HepG2 (cell line): ENCODE measurements around the gene TLCD3B. TPM values are rescaled to one million over a fixed set of nuclear protein-coding genes. Genes with fewer than 3 reads are reported as not detected.

Source experiments
- AHR ChIP-seq: IDR thresholded peaks from 2 replicates; pipeline ENCODE4 v1.6.1; 2018; ENCODE audit warnings: missing genetic modification reagents, missing compliant biosample characterization
- KLF15 ChIP-seq: sonication (generic); formaldehyde crosslinking; IDR thresholded peaks from 2 replicates; pipeline ENCODE4 v1.8.1; 2023; ENCODE audit warnings: borderline replicate concordance, mild to moderate bottlenecking, inconsistent platforms, missing genetic modification reagents, mixed read lengths
- MLLT10 ChIP-seq: sonication (generic); formaldehyde crosslinking; IDR thresholded peaks from 2 replicates; pipeline ENCODE4 v1.4.0; 2020; ENCODE audit warnings: missing genetic modification reagents
- NCOR1 ChIP-seq: fragments of 200-600 bp; sonication (generic); IDR thresholded peaks from 2 replicates; pipeline ENCODE4 v1.7.0; 2017; ENCODE audit warnings: antibody characterized with exemption, low read length, borderline replicate concordance
- NR2F1 ChIP-seq, 2 experiments: fragments of 450-650 bp in 1 of 2; formaldehyde crosslinking in 1 of 2; IDR thresholded peaks; 2 replicates each; pipeline versions ENCODE4 v1.5.0 to v1.6.1; 2016 to 2020; ENCODE audit warnings: mild to moderate bottlenecking in 1 of 2, missing compliant biosample characterization in 1 of 2, missing genetic modification reagents in 1 of 2, moderate library complexity in 1 of 2
- PHF5A ChIP-seq: IDR thresholded peaks from one replicate; pipeline ENCODE4 v1.6.1; 2018; ENCODE audit warnings: low read depth, missing genetic modification reagents; ENCODE audit not compliant: unreplicated experiment
- POLR2A ChIP-seq, 2 experiments: IDR thresholded peaks; 2 replicates each; pipeline ENCODE4 v1.6.1; 2011; ENCODE audit warnings: low read depth in 2 of 2, low read length in 2 of 2, mild to moderate bottlenecking in 1 of 2, moderate library complexity in 1 of 2; ENCODE audit not compliant: insufficient read depth in 1 of 2
- RORA ChIP-seq: sonication (generic); formaldehyde crosslinking; IDR thresholded peaks from 2 replicates; pipeline ENCODE4 v1.5.0; 2020; ENCODE audit warnings: mild to moderate bottlenecking, missing genetic modification reagents, moderate library complexity
- SALL2 ChIP-seq: sonication (generic); formaldehyde crosslinking; IDR thresholded peaks from 2 replicates; pipeline ENCODE4 v1.8.1; 2023; ENCODE audit warnings: mild to moderate bottlenecking, missing genetic modification reagents, inconsistent platforms
- SETDB1 ChIP-seq: sonication (generic); formaldehyde crosslinking; IDR thresholded peaks from 2 replicates; pipeline ENCODE4 v1.5.1; 2020; ENCODE audit warnings: missing genetic modification reagents, mild to moderate bottlenecking, borderline replicate concordance
- SRY ChIP-seq: sonication (generic); formaldehyde crosslinking; IDR thresholded peaks from 2 replicates; pipeline ENCODE4 v1.8.0; 2022; ENCODE audit warnings: mild to moderate bottlenecking, missing genetic modification reagents
- SSRP1 ChIP-seq: IDR thresholded peaks from 2 replicates; pipeline ENCODE4 v1.6.1; 2016; ENCODE audit warnings: control low read depth
- ZBED4 ChIP-seq: sonication (generic); formaldehyde crosslinking; IDR thresholded peaks from 2 replicates; pipeline ENCODE4 v1.4.0; 2020; ENCODE audit warnings: missing genetic modification reagents, borderline replicate concordance
- ZFY ChIP-seq: sonication (generic); formaldehyde crosslinking; IDR thresholded peaks from 2 replicates; pipeline ENCODE4 v1.4.0; 2020; ENCODE audit warnings: missing genetic modification reagents
- ZNF326 ChIP-seq: sonication (generic); formaldehyde crosslinking; IDR thresholded peaks from 2 replicates; pipeline ENCODE4 v1.4.0; 2020; ENCODE audit warnings: missing genetic modification reagents, borderline replicate concordance
- ZNF772 ChIP-seq: sonication (generic); formaldehyde crosslinking; IDR thresholded peaks from 2 replicates; pipeline ENCODE4 v1.5.0; 2020; ENCODE audit warnings: mild to moderate bottlenecking, missing genetic modification reagents
- polyA plus RNA-seq, 8 experiments: library from polyadenylated mRNA; depleted of rRNA in 3 of 8; stranded (reverse) in 7 of 8; unstranded in 1 of 8; fragments of >200 nt; fragmentation: Illumina TruSeq in 4 of 8; extraction: Trizol in 4 of 8; gene quantifications; 2 replicates each; pipeline versions ENCODE4 v1.2.1 to v1.2.3, GENCODE V29; 2011 to 2016; ENCODE audit warnings: low read depth in 4 of 8, missing spikeins in 1 of 8, mixed read lengths in 1 of 8; ENCODE audit not compliant: insufficient read depth in 1 of 8
- total RNA-seq, 5 experiments: library from RNA; depleted of rRNA; stranded (reverse); fragments of >200 nt; fragmentation: Illumina TruSeq; extraction: Trizol; gene quantifications; 2 replicates each; pipeline ENCODE4 v1.2.3, GENCODE V29; 2016; ENCODE audit warnings: low read depth in 1 of 5
- TF ChIP-seq, protein P1 (sequence below): sonication (generic); formaldehyde crosslinking; IDR thresholded peaks from 2 replicates; pipeline ENCODE4 v1.5.1; 2020; ENCODE audit warnings: missing genetic modification reagents, mild to moderate bottlenecking, borderline replicate concordance
- TF ChIP-seq, protein P2 (sequence below), 2 experiments: sonication (generic) in 1 of 2; formaldehyde crosslinking in 1 of 2; IDR thresholded peaks; 2 replicates each; pipeline versions ENCODE4 v1.4.0 to v1.6.1; 2018 to 2020; ENCODE audit warnings: missing genetic modification reagents in 2 of 2, borderline replicate concordance in 1 of 2, low read depth in 1 of 2, mild to moderate bottlenecking in 1 of 2, missing biosample characterization in 1 of 2
- TF ChIP-seq, protein P3 (sequence below): sonication (generic); formaldehyde crosslinking; IDR thresholded peaks from 2 replicates; pipeline ENCODE4 v1.8.1; 2023; ENCODE audit warnings: missing genetic modification reagents, mild to moderate bottlenecking, borderline replicate concordance

The TLCD3B gene
- total and polyA plus RNA-seq, 2 of the 13 experiments (the other 11 are each of a cell fraction or from before 2014, with no cell fraction given), result not detected

- TF ChIP-seq, protein P1, sequence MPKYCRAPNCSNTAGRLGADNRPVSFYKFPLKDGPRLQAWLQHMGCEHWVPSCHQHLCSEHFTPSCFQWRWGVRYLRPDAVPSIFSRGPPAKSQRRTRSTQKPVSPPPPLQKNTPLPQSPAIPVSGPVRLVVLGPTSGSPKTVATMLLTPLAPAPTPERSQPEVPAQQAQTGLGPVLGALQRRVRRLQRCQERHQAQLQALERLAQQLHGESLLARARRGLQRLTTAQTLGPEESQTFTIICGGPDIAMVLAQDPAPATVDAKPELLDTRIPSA, result peak; percentile 96; the same call in 1 of the 2 replicates
- TF ChIP-seq KLF15 (CRISPR knock-in tag) (peak; percentile 89), ZNF326 (CRISPR knock-in tag) (no peak), RORA (no peak), NCOR1 (peak; percentile 74; the same call in 1 of the 2 replicates), MLLT10 (CRISPR knock-in tag) (no peak), ZBED4 (CRISPR knock-in tag) (peak; percentile 93; the same call in 1 of the 2 replicates), PHF5A (peak; percentile 83), POLR2A (IDR thresholded peaks at IDR 0.05; ENCODE audit: insufficient read depth in 1 of 2, low read depth in 2 of 2, low read length in 2 of 2) (peak in 1 of 2 experiments; percentile 96; a peak in 2 of 4 replicates), SRY (peak; percentile 99), SSRP1 (CRISPR knock-in tag) (no peak; the same call in 1 of the 2 replicates), SALL2 (CRISPR knock-in tag) (peak; percentile 81), ZNF772 (peak; percentile 97), ZFY (CRISPR knock-in tag) (peak; percentile 96), AHR (CRISPR knock-in tag) (peak; percentile 98; the same call in 1 of the 2 replicates), NR2F1 (CRISPR knock-in tag; IDR thresholded peaks at IDR 0.05) (peak in 1 of 2 experiments; percentile 35; a peak in 1 of 4 replicates), SETDB1 (CRISPR knock-in tag) (0 out of 2 replicates have a peak, but pooled peaks have one; percentile 90)
- TF ChIP-seq, protein P2, sequence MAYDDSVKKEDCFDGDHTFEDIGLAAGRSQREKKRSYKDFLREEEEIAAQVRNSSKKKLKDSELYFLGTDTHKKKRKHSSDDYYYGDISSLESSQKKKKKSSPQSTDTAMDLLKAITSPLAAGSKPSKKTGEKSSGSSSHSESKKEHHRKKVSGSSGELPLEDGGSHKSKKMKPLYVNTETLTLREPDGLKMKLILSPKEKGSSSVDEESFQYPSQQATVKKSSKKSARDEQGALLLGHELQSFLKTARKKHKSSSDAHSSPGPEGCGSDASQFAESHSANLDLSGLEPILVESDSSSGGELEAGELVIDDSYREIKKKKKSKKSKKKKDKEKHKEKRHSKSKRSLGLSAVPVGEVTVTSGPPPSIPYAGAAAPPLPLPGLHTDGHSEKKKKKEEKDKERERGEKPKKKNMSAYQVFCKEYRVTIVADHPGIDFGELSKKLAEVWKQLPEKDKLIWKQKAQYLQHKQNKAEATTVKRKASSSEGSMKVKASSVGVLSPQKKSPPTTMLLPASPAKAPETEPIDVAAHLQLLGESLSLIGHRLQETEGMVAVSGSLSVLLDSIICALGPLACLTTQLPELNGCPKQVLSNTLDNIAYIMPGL (CRISPR knock-in tag; IDR thresholded peaks at IDR 0.05; ENCODE audit: borderline replicate concordance in 1 of 2, low read depth in 1 of 2), result peak; percentile 94 to 95
- TF ChIP-seq, protein P3, sequence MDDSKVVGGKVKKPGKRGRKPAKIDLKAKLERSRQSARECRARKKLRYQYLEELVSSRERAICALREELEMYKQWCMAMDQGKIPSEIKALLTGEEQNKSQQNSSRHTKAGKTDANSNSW (CRISPR knock-in tag), result peak; percentile 95
Observed at GRCh38 chr16:30065102-30065942, 34.3 kb upstream of the TLCD3B start, which contains the start of gene ALDOA (continued).
